Activated CD4-positive, alpha-beta T cell treated with anti-CD3 and anti-CD28 coated beads for 24 hours (primary cell): ENCODE results near the gene TECTB.
"Not testable (repeated sequence)": the region's sequence is repeated elsewhere in the genome, so short reads cannot be mapped to it uniquely, and the experiment has no call there.

Experiments used
- DNase-seq, 2 donors: peaks; one replicate each; pipeline ENCODE4 v3.0.0-alpha.2; 2020; ENCODE audit warnings: low read depth in 2 of 2

Gene TECTB

GRCh38 chr10:112283100-112283499, at the start of gene TECTB:
TSS of gene TECTB (plus strand) at chr10:112283400. CDS start at chr10:112283735, 335 bp downstream.
- DNase-seq: no peak

DNA sequence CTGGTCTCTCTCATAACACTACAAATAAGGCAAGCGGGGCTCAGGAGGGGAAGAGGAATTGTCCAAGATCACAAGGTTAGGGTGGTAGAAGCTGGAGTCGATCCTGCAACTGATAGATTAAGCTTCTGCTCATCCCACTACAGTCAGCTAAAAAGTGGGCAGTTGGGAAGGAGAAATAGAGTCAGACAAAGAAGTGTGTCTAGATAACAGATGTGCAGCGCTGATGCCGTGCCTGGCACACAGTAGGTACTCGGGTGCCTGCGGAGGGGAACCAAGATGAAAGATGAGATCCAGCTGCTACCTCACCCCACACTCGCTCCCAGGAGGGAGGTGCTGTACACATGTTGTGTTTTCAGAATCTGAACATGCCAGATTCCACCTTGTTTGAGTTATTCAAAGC, 48.1 kb upstream of the TECTB start:
- DNase-seq: no peak

- DNase-seq: no peak
Measured at GRCh38 chr10:112235920-112236319, 47.3 kb upstream of the TECTB start.

DNA sequence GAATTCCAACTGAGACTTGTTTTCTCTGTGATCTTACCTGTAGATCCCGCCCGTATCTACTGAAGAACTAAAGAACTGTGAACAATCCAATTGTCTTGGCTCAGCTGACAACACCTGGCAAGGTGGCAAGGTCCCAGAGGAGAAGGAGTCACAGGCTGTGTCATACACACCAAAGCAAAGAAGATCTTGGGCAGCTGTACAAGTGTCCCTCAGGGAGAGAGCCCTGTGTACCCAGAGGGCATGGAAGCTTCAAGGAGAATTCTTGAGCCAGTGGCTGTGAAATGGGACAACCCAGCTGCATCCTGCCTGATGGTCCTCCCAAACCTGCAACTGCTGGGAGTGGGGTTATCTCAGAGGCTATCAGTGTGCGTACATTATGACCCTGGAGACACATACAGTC, 46.7 kb upstream of the TECTB start:
- no peak for DNase-seq

DNA sequence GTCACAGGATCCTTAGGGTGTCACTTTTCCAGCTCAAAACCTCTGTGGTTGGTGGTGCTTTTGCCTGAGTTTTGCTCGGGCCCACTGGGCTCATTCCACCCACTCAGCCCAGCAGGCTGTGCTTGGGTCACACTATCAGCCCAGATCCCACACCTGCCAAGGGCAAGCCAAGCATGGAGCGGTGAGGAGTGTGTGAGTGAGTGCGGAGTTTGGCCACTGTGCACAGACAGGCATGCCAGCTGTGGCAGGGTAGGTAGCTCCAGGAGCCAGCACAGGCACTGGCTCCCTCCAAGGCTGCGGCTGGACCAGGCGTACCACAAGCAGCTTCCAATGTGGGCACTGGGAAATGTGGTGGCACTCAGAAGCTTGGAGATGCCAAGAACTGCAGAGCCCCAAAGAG, 43.9 kb upstream of the TECTB start:
- no peak for DNase-seq

GRCh38 chr10:112240441-112240840, 42.8 kb upstream of the TECTB start:
- DNase-seq: no peak

DNA sequence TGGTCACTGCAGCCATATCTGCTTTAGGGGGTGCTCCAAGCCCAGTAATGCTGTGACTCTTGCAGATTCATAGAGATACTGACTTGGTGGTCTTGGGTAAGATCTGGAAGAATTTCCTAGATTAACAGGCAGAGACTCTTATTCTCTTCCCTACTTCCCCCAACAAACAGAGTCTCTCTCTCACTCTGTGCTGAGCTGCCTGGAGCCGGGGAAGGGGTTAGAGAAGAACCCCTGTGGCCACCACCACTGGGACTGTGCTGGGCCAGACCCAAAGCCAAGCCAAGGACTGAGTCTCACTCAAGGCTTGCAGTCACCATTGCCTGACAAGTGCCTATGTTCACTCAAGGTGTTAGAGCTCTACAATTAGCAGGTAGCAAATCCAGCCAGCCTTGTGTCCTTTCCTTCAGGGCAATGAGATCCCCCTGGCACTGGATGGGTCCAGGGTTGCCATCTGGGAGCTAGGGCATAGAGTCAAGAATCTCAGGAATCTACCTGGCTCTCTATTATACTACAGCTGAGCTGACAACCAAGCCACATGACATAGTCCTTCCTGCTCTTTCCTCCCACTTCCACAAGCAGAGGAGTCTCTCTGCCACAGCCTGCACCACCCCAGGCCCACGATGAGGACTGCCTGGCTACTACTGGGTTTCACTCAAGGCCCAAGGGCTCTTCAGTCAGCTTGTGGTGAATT, 41.4 kb upstream of the TECTB start:
- DNase-seq: no peak

GRCh38 chr10:112242769-112243168, 40.4 kb upstream of the TECTB start:
- no peak for DNase-seq

- no peak for DNase-seq
Measured at GRCh38 chr10:112243713-112244112, 39.5 kb upstream of the TECTB start.

DNA sequence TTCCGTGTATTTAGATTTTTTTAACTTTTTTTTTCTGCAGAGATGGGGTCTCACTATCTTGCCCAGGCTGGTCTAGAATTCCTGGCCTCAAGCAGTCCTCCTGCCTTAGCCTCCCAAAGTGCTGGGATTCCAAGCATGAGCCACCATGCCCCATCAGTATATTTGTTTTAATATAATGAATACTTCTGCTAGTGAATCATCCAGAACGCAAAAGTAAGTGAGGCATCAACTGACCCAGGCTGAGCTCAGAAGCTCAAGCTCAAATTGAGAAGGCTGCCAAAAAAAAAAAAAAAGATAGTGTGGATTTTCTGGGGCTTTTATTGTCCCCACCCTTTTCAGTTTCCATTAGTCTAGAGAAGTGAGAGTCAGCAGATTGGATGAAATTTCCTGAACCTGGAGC, 39.0 kb upstream of the TECTB start:
- no peak for DNase-seq

GRCh38 chr10:112247791-112248190, 35.4 kb upstream of the TECTB start:
- no peak for DNase-seq

GRCh38 chr10:112248584-112249295, 34.5 kb upstream of the TECTB start:
- no peak for DNase-seq

DNA sequence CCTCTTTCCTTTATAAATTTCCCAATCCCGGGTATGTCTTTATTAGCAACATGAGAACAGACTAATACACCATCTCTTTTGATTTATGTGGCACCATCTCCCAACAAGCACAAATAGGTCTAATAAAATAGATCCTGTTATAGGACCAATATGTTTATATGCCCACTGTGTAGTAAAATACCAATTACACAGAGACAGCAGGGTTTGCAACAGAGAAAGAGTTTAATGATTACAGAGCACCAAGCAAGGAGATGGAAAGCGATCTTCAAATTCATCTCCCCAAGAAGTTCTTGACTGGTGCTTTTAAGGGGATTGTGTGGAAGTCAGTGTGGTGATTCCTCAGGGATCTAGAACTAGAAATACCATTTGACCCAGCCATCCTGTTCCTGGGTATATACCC, 33.5 kb upstream of the TECTB start:
- no peak for DNase-seq

- no peak for DNase-seq
Measured at GRCh38 chr10:112250555-112250954, 32.6 kb upstream of the TECTB start.

- not testable (repeated sequence) for DNase-seq
Measured at GRCh38 chr10:112251238-112251637, 32.0 kb upstream of the TECTB start.

GRCh38 chr10:112258407-112258806, 24.8 kb upstream of the TECTB start:
- DNase-seq: no peak

DNA sequence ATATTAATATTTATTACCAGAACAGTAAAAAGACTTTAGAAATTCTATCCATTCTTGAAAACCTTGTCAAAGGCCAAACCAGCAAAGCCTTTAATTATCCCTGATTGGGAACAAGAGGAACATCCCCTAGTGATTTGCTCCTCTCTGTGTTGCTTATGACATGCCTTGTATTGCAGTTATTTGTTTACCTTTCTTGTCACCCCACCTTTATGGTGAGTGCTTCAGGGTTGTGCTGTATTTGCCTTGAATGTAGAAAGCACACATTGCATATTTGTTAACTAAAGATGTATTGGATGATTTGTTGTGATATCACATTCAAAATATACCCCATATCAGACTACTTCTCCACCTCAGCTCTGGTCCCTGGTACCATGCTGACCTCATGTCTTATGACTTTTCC, 23.5 kb upstream of the TECTB start:
- DNase-seq: no peak

- DNase-seq: no peak
Measured at GRCh38 chr10:112260831-112261230, 22.4 kb upstream of the TECTB start.

DNA sequence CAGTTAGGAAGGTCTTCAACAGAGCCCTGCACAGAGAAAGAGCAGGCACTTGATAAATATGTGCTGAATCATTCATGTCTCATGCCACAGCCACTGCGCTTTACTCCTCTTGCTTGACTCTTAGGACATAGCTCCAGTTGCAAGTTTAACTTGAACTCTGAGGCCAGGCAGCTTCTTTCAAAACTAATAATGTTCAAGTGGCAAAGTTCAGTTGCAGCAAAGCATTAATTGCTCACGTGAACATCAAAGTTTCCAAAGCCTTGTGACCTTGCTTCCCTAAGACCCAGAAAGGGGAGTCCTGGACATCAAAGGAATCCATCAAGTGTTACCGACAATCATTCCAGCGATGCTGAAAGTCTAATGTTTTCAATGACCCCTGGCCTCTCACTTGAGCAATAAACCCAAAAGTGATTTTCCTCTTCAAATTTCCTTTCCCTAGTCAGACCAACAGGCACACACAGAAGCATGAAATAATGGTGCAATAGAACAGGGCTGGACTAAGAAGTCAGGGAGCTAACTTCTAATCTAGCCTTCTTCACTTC, 21.8 kb upstream of the TECTB start:
- DNase-seq: no peak

GRCh38 chr10:112262546-112262945, 20.7 kb upstream of the TECTB start:
- no peak for DNase-seq

DNA sequence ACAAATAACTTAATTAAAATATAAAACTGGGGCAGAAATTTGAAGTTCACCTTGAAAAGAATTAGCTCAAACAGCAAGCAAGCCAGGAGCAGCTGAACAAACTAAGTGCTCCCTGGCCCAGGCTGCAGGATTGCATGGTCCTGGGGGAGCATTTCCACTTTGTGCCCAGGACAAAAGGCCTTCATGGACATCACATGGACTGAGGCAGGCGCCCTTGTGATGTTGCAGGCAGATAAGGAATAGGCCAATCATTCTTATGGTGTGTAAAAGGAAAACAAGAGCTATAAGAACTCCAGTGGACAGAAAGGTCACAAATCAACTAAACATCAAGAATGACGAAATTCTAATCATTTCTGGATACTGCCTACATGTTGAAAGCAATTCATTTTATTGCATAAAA, 17.5 kb upstream of the TECTB start:
- no peak for DNase-seq

GRCh38 chr10:112269266-112269665, 13.9 kb upstream of the TECTB start:
- no peak for DNase-seq

DNA sequence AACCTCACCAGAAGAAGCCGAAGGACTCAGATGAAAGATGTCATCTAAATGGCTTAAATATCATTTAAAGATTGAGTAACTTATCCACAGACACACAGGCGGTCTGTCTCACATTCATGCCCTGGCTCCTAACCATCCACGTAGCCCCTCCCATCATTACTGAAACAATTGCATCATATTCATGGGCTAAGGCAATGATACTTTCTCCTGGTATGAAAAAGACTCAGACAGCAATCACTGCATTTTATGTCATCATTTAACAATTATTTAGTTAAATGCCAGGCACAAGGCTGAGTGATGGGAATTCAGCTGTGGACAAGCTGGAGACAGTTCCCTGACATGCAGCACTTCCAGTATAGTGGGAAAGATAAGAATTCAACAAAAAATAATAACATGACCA, 11.2 kb upstream of the TECTB start:
- no peak for DNase-seq
